Measurements from ENCODE around the gene ERC1. TPM values are rescaled to one million over a fixed set of nuclear protein-coding genes. Genes with fewer than 3 reads are reported as not detected.
A peak's percentile ranks its signal among the peaks of the same experiment; 100 is the strongest.

The ERC1 gene
- total and polyA plus RNA-seq, 2 of the 4 experiments (the other 2 are of a cell fraction) = 11.6 to 25.6 TPM

- dilution Hi-C loops (cut with HindIII; ENCODE audit: low sequenced_read_pairs, unreplicated experiment) = no loop called here
- peak overlapping the region; percentile 87 for H2AFZ ChIP-seq (replicated peaks; ENCODE audit: low read length, poor library complexity)
- H3K9me1 ChIP-seq (ENCODE audit: insufficient read depth, low read length) = peaks cover 21% of the 10 kb centered on the region
- POLR2A ChIA-PET (ENCODE audit: unreplicated experiment) = interaction anchor here (0.6 kb wide), 1 partner anchor 52 kb away, joined by 3 read pairs; no protein-coding TSS in a partner anchor
- TF ChIP-seq BHLHE40 (IDR thresholded peaks at IDR 0.05; ENCODE audit: low read depth, low read length) = peak; percentile 53; the same call in 1 of the 2 replicates
- TF ChIP-seq USF2 (IDR thresholded peaks at IDR 0.05; ENCODE audit: low read depth, low read length) = peak; percentile 9; the same call in 1 of the 2 replicates
- no peak for TF ChIP-seq RFX5 (IDR thresholded peaks at IDR 0.05; ENCODE audit: low read depth, low read length)
- TF ChIP-seq MAZ (IDR thresholded peaks at IDR 0.05; ENCODE audit: borderline replicate concordance, low read depth, low read length) = peak; percentile 72
- no peak for TF ChIP-seq CHD1 (IDR thresholded peaks at IDR 0.05; ENCODE audit: low read depth, low read length)
- TF ChIP-seq FOS (IDR thresholded peaks at IDR 0.05; ENCODE audit: low read depth, low read length) = peak; percentile 76
- TF ChIP-seq ELK1 (IDR thresholded peaks at IDR 0.05; ENCODE audit: borderline replicate concordance, low read depth, low read length) = no peak
- peak; percentile 27 for TF ChIP-seq RAD21 (IDR thresholded peaks at IDR 0.05; ENCODE audit: low read length)
- no peak for TF ChIP-seq MAFK (IDR thresholded peaks at IDR 0.05; ENCODE audit: low read depth, low read length)
- TF ChIP-seq CEBPB (IDR thresholded peaks at IDR 0.05; ENCODE audit: low read depth, low read length) = no peak
- H3K4me1 ChIP-seq (ENCODE audit: control insufficient read depth, insufficient read depth, low read length) = peaks cover 20% of the 10 kb centered on the region
- peak overlapping the region; percentile 75 for H2BK20ac ChIP-seq (ENCODE audit: low read depth, low read length)
- H2BK5ac ChIP-seq (ENCODE audit: low read depth, low read length, poor library complexity, severe bottlenecking) = peak overlapping the region; percentile 69
- no peaks in the 10 kb centered on the region for H3K9me3 ChIP-seq (ENCODE audit: control insufficient read depth, insufficient read depth, low read length)
- ATAC-seq (ENCODE audit: low read depth) = peak; percentile 37
- no peaks in the 10 kb centered on the region for H3K27me3 ChIP-seq (ENCODE audit: control insufficient read depth, insufficient read depth, low read length)
- no TSS peak for BruUV-seq (replicated peaks)
- H3K9ac ChIP-seq (ENCODE audit: low read depth, low read length) = no peak overlapping the region
- H3K56ac ChIP-seq (ENCODE audit: extremely low read depth, insufficient read depth, low read length) = 0 out of 2 replicates have a peak overlapping the region, but pooled peaks have one; percentile 22
- H2AK9ac ChIP-seq (replicated peaks; ENCODE audit: low read depth, low read length, poor library complexity) = peak overlapping the region; percentile 63
- H3K27ac ChIP-seq (ENCODE audit: insufficient read depth, low read length) = no peak overlapping the region
- peaks cover 14% of the 10 kb centered on the region for H4K20me1 ChIP-seq (ENCODE audit: insufficient read depth, low read length)
- H4K8ac ChIP-seq (ENCODE audit: low read depth in 2 of 2, low read length in 2 of 2) = peak overlapping the region in 1 of 2 experiments; percentile 89; a peak in 2 of 4 replicates
- peak overlapping the region; percentile 42; the same call in 1 of the 2 replicates for H3K18ac ChIP-seq (ENCODE audit: low read depth, low read length)
- peak overlapping the region; percentile 67 for H3K14ac ChIP-seq (replicated peaks; ENCODE audit: low read depth, low read length)
- peak overlapping the region; percentile 75 for H3K4ac ChIP-seq (ENCODE audit: low read depth, low read length)
- peak overlapping the region; percentile 67; the same call in 1 of the 3 replicates for H2BK15ac ChIP-seq (ENCODE audit: low read depth, low read length)
- peak overlapping the region; percentile 27; the same call in 1 of the 2 replicates for H4K5ac ChIP-seq (ENCODE audit: low read depth, low read length)
- H3K4me2 ChIP-seq (ENCODE audit: low read depth, low read length) = peak overlapping the region; percentile 21; the same call in 1 of the 2 replicates
- H3K36me3 ChIP-seq (ENCODE audit: control insufficient read depth, insufficient read depth, low read length) = no peaks in the 10 kb centered on the region
- peaks cover 4 to 44% of the 10 kb centered on the region in 2 experiments; a peak in 3 of 4 replicates for H3K79me1 ChIP-seq (ENCODE audit: low read depth in 1 of 2, low read length in 2 of 2)
- peak overlapping the region; percentile 89 for H2BK120ac ChIP-seq (ENCODE audit: low read depth, low read length)
- no peak overlapping the region for H3K4me3 ChIP-seq (ENCODE audit: insufficient read depth, low read depth, low read length)
- peak overlapping the region; percentile 52; the same call in 1 of the 2 replicates for H4K91ac ChIP-seq (ENCODE audit: insufficient read depth, low read depth, low read length)
- DNase-seq = peak; percentile 92
- WGBS, 2 experiments (ENCODE audit: extremely low coverage in 2 of 2, insufficient read length in 1 of 2) = no CpG with 5 or more reads among the region's 4 CpGs
- intact Hi-C loops (cut with micrococcal nuclease) = no loop called here
- H2AK5ac ChIP-seq (ENCODE audit: low read depth, low read length) = peak overlapping the region; percentile 86
- peak overlapping the region; percentile 82; the same call in 1 of the 2 replicates for H3K23ac ChIP-seq (ENCODE audit: low read depth, low read length)
- CTCF ChIA-PET = interaction anchor here (0.6 kb wide), 1 partner anchor 523 kb away, joined by 5 read pairs; no protein-coding TSS in a partner anchor
- in situ Hi-C loops (cut with MboI; ENCODE audit: low sequenced_read_pairs) = no loop called here
These were observed 536.8 kb downstream of the ERC1 start for GRCh38 chr12:1527789-1528188.
